C4-2B (cell line): ENCODE data around the gene RAP2B.

Experiments
- CTCF ChIP-seq: fragments of 450-650 bp; conservative IDR thresholded peaks from 2 replicates; pipeline ENCODE4 v1.5.1; 2017; ENCODE audit warnings: mild to moderate bottlenecking
- ZFX ChIP-seq: fragments of 450-650 bp; IDR thresholded peaks from 2 replicates; pipeline ENCODE4 v1.6.1; 2017

- TF ChIP-seq CTCF (no peak), ZFX (no peak)
These were observed 30.3 kb downstream of the RAP2B start for GRCh38 chr3:153192327-153192726.
